HG02642 (cell line): ENCODE measurements around the gene GLI3.

Source experiments
- ATAC-seq: cut with Tn5 transposase; IDR thresholded peaks from one replicate; pipeline ENCODE4 v1.9.1; 2021; ENCODE audit warnings: mild to moderate bottlenecking; ENCODE audit not compliant: unreplicated experiment, poor library complexity

The GLI3 gene

GRCh38 chr7:41955893-41956675 lies 280.9 kb downstream of the GLI3 start:
- ATAC-seq, result no peak

- no peak for ATAC-seq
These were observed 281.6 kb downstream of the GLI3 start for GRCh38 chr7:41955451-41955850.

- ATAC-seq, result no peak
These were observed 282.0 kb downstream of the GLI3 start for GRCh38 chr7:41954976-41955375.

- ATAC-seq, result no peak
These were observed 288.5 kb downstream of the GLI3 start for GRCh38 chr7:41948503-41948902.

- ATAC-seq, result peak; percentile 94
These were observed 293.9 kb downstream of the GLI3 start for GRCh38 chr7:41943094-41943577.

- peak; percentile 9 for ATAC-seq
These were observed 294.4 kb downstream of the GLI3 start for GRCh38 chr7:41942468-41943093.

GRCh38 chr7:41940760-41941343 lies 296.2 kb downstream of the GLI3 start:
- ATAC-seq, result peak; percentile 79

- no peak for ATAC-seq
These were observed 298.6 kb downstream of the GLI3 start for GRCh38 chr7:41938371-41938770.

GRCh38 chr7:41933427-41933826 lies 303.6 kb downstream of the GLI3 start:
- ATAC-seq, result no peak

GRCh38 chr7:41931263-41931646 lies 305.8 kb downstream of the GLI3 start:
- ATAC-seq, result no peak

- no peak for ATAC-seq
These were observed 306.3 kb downstream of the GLI3 start for GRCh38 chr7:41930538-41931262.

- ATAC-seq, result no peak
These were observed 308.2 kb downstream of the GLI3 start for GRCh38 chr7:41928781-41929180.

- ATAC-seq, result no peak
These were observed 308.8 kb downstream of the GLI3 start for GRCh38 chr7:41928166-41928565.

GRCh38 chr7:41927380-41927779 lies 309.6 kb downstream of the GLI3 start:
- ATAC-seq, result no peak

GRCh38 chr7:41925946-41926345 lies 311.1 kb downstream of the GLI3 start:
- ATAC-seq, result no peak

- no peak for ATAC-seq
These were observed 312.2 kb downstream of the GLI3 start for GRCh38 chr7:41924796-41925195.

- no peak for ATAC-seq
These were observed 314.6 kb downstream of the GLI3 start for GRCh38 chr7:41922373-41922772.

GRCh38 chr7:41921453-41921981 lies 315.5 kb downstream of the GLI3 start:
- no peak for ATAC-seq

GRCh38 chr7:41918597-41918996 lies 318.4 kb downstream of the GLI3 start:
- no peak for ATAC-seq

GRCh38 chr7:41916450-41916927 lies 320.5 kb downstream of the GLI3 start:
- ATAC-seq, result no peak
